Fibroblast of skin of back (primary cell): Measurements from ENCODE around the gene MYOZ3. TPM values are rescaled to one million over a fixed set of nuclear protein-coding genes. Genes with fewer than 3 reads are reported as not detected.

ENCODE experiments used
- DNase-seq: peaks from one replicate; pipeline ENCODE4 v3.0.0-alpha.2; 2013
- polyA plus RNA-seq, 2 experiments: library from polyadenylated mRNA; unstranded; fragments of 120-200 nt; gene quantifications; one replicate each; pipeline ENCODE4 v1.2.1, GENCODE V29; 2013; ENCODE audit not compliant: insufficient read length in 2 of 2

Gene MYOZ3
- polyA plus RNA-seq (2013, experiment 1 of 2; ENCODE audit: insufficient read length) = 0.26 TPM
- 0.25 TPM for polyA plus RNA-seq (2013, experiment 2 of 2; ENCODE audit: insufficient read length)

GRCh38 chr5:150661086-150661485, at the start of gene MYOZ3:
MYOZ3 (plus strand) TSS chr5:150661251; CDS start chr5:150662942, 1,691 bp downstream.
- DNase-seq = no peak

GRCh38 chr5:150612405-150612804, 48.6 kb upstream of the MYOZ3 start:
- DNase-seq = no peak

DNA sequence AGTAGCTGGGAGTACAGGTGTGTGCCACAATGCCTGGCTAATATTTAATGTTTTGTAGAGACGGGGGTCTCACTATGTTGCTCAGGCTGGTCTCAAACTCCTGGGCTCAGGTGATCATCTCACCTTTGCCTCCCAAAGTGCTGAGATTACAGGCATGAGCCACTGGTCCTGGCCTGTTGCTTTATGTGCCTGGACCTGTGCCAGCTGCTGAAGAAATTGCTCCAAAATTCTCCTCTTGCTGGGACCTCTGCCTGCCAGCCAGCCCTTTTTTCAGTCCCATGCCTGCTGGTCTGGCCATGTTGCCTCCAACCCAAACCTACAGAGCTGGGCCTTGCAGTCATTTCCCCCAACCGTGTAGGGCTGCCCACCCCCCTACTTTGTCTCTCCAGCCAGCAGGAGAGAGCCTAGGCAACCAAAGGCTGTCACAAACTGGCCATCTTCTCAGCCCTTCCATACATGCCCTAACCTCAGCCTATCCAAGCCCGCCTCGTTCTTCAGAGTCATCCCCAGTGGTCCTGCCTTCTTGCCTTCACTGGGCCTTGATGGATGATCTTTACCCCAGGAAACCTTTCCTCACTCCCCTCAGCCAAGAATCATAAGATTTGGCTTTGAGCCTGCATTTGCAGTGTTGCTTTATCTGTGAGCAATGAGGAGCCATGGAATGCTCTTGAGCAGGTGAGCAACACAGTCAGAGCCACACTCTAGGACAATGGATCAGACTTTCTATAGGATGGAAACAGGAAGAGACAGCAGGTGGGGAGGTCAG, 48.0 kb upstream of the MYOZ3 start:
- no peak for DNase-seq

- no peak for DNase-seq
These were observed 46.9 kb upstream of the MYOZ3 start for GRCh38 chr5:150613991-150614660.

GRCh38 chr5:150614661-150615060, 46.4 kb upstream of the MYOZ3 start:
- DNase-seq = no peak

GRCh38 chr5:150615141-150615699, 45.8 kb upstream of the MYOZ3 start:
- DNase-seq = no peak

- no peak for DNase-seq
These were observed 45.0 kb upstream of the MYOZ3 start for GRCh38 chr5:150616024-150616470.

DNA sequence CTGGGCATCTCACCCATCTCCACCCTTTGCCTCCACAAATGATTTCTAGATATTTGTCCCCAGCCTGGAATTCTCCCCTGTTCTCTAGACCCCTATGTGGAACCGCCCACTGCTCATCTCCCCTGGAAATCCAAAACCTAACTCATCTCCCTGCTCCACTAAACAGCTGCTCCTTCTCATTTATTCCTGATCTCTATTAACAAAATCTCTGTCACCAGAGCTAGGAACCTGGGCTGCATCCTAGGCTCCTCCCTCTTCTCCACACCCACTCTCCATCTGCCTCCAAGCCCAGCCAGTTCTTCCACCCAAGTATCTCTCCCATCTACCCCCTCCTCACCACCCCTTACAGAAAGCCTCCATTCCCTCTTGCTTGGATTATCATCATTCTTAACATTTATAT, 44.5 kb upstream of the MYOZ3 start:
- no peak for DNase-seq

GRCh38 chr5:150618163-150618562, 42.9 kb upstream of the MYOZ3 start:
- DNase-seq = no peak

GRCh38 chr5:150618588-150619281, 42.3 kb upstream of the MYOZ3 start:
- no peak for DNase-seq

GRCh38 chr5:150619359-150620230, 41.5 kb upstream of the MYOZ3 start:
- peak; percentile 61 for DNase-seq

DNA sequence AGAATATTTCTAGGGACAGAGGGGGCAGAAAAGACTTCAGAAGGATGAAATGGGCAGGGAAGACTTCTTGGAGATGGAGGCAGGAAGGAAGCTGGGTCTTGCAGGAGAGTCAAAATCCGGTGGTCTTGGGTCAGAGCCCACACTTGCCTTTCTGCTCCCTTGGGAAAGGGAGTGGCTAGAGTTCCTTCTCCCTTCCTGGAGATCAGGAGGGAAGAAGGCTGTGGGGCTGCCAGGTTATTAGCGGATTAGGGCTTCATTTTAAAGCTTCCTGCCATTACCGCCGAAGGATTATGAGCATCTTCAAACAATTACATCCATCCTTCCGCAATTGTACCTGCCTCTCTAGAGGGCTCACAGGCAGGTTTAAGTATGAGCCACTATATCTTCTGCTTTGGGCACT, 39.8 kb upstream of the MYOZ3 start:
- no peak for DNase-seq

DNA sequence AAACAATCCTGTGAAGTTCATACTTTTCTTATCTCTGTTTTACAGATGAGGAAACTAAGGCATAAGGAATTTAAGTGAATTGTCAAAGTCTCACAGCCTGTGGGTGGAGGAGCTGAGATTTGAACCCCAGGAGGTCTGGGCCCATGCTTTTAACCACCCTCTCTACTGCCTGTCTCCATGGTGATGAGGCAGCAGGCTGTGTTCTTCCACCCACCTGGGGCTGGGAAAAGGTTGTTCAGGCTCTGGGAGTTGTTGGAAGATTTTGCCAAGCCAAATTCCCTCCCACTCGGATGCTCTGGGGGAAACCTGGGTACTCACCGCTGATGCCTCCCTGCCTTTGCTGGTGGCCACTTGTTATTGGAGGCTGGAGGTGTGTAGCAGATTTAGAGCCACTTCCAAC, 38.9 kb upstream of the MYOZ3 start:
- no peak for DNase-seq

DNA sequence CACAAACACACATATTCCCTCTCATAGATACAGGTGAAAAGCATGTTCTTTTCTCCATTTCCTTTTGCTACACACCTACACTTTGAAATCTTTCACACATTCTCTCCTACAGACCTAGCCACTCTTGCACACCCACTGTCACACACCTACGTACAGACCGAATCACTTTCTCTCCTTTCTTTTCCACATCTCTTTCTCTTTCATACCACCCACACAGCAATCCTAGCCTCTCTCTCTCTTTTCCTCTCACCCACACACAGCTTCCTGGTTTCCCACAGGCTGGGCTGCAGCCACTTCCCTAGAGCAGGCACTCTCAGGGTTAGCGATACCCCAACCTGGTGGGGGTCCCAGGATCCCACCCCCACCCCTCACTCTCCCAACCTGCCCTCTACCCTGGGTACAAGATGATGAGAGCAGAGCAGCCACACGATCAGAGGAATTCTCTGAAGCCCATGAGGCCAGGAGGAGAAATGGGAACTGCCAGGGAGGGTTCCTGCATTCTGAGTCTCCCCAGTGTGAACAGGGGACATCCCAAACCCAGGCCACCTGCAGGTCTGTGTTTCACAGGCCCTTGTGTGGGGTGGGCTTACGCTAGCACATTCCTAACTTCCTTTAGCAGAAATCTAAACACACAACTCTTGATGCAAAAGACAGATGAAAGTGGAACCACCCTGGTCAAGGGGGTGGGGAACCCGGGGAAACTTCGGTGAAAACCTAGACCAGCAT, 37.7 kb upstream of the MYOZ3 start:
- no peak for DNase-seq

- DNase-seq = no peak
These were observed 37.2 kb upstream of the MYOZ3 start for GRCh38 chr5:150623878-150624216.

- DNase-seq = no peak
These were observed 36.5 kb upstream of the MYOZ3 start for GRCh38 chr5:150624334-150625163.

- no peak for DNase-seq
These were observed 35.9 kb upstream of the MYOZ3 start for GRCh38 chr5:150625164-150625535.

DNA sequence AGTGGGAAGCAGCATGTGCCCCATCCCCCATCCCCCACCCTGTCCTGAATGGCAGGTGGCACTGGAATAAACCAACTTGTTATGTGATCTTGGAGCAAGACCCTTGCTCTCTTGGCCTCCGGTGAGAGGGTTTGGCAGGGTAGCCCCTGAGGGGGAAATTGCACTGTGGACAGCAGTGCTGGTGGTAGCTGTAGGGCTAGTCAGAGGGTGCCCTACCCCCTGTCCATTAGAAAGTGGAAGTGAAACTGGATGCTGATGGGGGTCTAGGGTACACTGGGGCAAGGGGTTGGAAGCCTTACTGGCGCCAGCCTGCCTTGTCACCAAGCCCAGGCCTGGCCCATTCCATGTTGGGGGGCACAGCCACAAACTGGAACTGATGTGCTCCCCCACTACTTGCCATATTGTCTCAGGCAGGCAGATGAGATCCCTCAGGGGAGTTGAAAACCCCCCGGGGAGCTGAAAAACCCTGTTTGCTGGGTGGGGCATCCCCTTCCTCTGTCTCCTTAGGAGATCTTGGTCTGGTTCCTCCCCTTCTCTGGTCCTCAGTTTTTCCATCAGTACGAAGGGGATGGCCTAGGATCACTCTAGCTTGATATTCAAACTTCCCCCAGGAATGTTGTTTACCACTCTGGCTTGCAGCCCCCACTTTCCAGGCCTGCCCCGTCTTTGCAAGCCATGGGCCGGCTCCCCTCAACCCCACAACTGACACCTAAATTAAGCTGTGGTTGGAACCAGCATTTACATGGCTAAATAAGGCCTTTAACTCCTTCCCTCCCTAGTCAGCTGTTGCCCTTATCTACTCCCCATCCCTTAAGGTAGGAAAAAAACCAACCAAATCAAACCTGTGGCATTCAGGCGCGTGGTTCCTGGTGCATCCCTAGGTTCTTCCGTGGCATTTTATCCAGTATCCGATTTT, 35.0 kb upstream of the MYOZ3 start:
- DNase-seq = no peak

GRCh38 chr5:150626853-150627276, 34.2 kb upstream of the MYOZ3 start:
- DNase-seq = no peak
